HCT116 (cell line): ENCODE results near the gene URB1. TPM values are rescaled to one million over a fixed set of nuclear protein-coding genes. Genes with fewer than 3 reads are reported as not detected.

Experiments
- ATAC-seq: fragments of 200-7000 bp; cut with Tn5 transposase; 2 replicates; pipeline ENCODE4 v1.9.1; 2020; ENCODE audit warnings: mild to moderate bottlenecking, moderate library complexity
- BruUV-seq: library from RNA; stranded (reverse); fragments of 400-500 nt; replicated peaks from 2 replicates; lab custom pipeline; 2021; lab: Mats Ljungman, UMichigan
- CTCF ChIA-PET: fragments of 300-600 bp; sonication (Branson Sonifier 250); formaldehyde crosslinking; loops from one replicate; lab custom pipeline; 2021; ENCODE audit warnings: antibody characterized with exemption; lab: Charles Lee
- POLR2A ChIA-PET: fragments of 300-600, 350-600 bp; sonication (Branson Sonifier 250); formaldehyde crosslinking; loops from one replicate; lab custom pipeline; 2021; ENCODE audit warnings: antibody characterized with exemption; lab: Charles Lee
- RAD21 ChIA-PET, 2 experiments: fragments of 300-600 bp; sonication (Branson Sonifier 250); formaldehyde crosslinking; loops; one replicate each; lab custom pipeline; 2023; ENCODE audit warnings: low total read pairs in 2 of 2; ENCODE audit not compliant: uncharacterized antibody in 2 of 2, unreplicated experiment in 2 of 2, low non-redundant PET in 1 of 2; lab: Charles Lee
- DNase-seq: peaks from one replicate; pipeline ENCODE4 v3.0.0-alpha.2; 2010; ENCODE audit warnings: low read depth, low spot score
- H2AFZ ChIP-seq: fragments of 200-600 bp; shearing (Covaris generic), sonication (generic); 2 replicates; pipeline ENCODE4 v1.6.1; 2017; ENCODE audit warnings: low read depth, mixed run types, mixed read lengths, antibody characterized with exemption, low read length; ENCODE audit not compliant: poor library complexity, severe bottlenecking
- H3K27ac ChIP-seq: 2 replicates; pipeline ENCODE4 v1.5.1; 2012; ENCODE audit warnings: low read depth, low read length
- H3K27me3 ChIP-seq: fragments of 200-600 bp; sonication (generic); 2 replicates; pipeline ENCODE4 v1.6.1; 2016; ENCODE audit warnings: mixed run types, low read length, mixed read lengths; ENCODE audit not compliant: insufficient read depth
- H3K36me3 ChIP-seq, 2 experiments: fragments of 200-500 bp in 1 of 2; fragments of 200-600 bp in 1 of 2; sonication (Bioruptor generic) in 1 of 2; sonication (generic) in 1 of 2; 2 replicates each; pipeline versions ENCODE4 v1.5.1 to v1.6.1; 2014 to 2016; ENCODE audit warnings: low read length in 2 of 2, inconsistent platforms in 1 of 2, mixed read lengths in 1 of 2, mixed run types in 1 of 2; ENCODE audit not compliant: insufficient read depth in 2 of 2, control insufficient read depth in 1 of 2
- H3K4me1 ChIP-seq, 2 experiments: fragments of 200-600 bp in 1 of 2; sonication (generic) in 1 of 2; 2 replicates each; pipeline versions ENCODE4 v1.5.1 to v1.6.1; 2012 to 2017; ENCODE audit warnings: low read length in 2 of 2, inconsistent platforms in 1 of 2, mild to moderate bottlenecking in 1 of 2, mixed read lengths in 1 of 2, mixed run types in 1 of 2, moderate library complexity in 1 of 2; ENCODE audit not compliant: insufficient read depth in 2 of 2, control insufficient read depth in 1 of 2
- H3K4me2 ChIP-seq: fragments of 200-600 bp; sonication (generic); 2 replicates; pipeline ENCODE4 v1.6.1; 2017; ENCODE audit warnings: mixed run types, low read length, mixed read lengths
- H3K4me3 ChIP-seq, 2 experiments: fragments of 200-600 bp in 1 of 2; sonication (generic) in 1 of 2; replicated peaks in 1 of 2; 2 replicates each; pipeline ENCODE4 v1.5.1; 2011 to 2016; ENCODE audit warnings: low read length in 2 of 2, control low read depth in 1 of 2, low read depth in 1 of 2, mild to moderate bottlenecking in 1 of 2, mixed read lengths in 1 of 2, mixed run types in 1 of 2
- H3K79me2 ChIP-seq: fragments of 200-600 bp; sonication (generic); 2 replicates; pipeline ENCODE4 v1.6.1; 2017; ENCODE audit warnings: mild to moderate bottlenecking, mixed run types, low read length, moderate library complexity, mixed read lengths; ENCODE audit not compliant: insufficient read depth
- H3K9ac ChIP-seq: fragments of 200-600 bp; sonication (generic); 2 replicates; pipeline ENCODE4 v1.6.1; 2016; ENCODE audit warnings: low read length, mixed read lengths
- H3K9me2 ChIP-seq: fragments of 200-600 bp; sonication (generic), shearing (Covaris generic); 2 replicates; pipeline ENCODE4 v1.6.1; 2017; ENCODE audit warnings: mixed run types, mild to moderate bottlenecking, moderate library complexity; ENCODE audit not compliant: insufficient read depth
- H3K9me3 ChIP-seq, 2 experiments: fragments of 200-500 bp in 1 of 2; fragments of 200-600 bp in 1 of 2; sonication (Bioruptor generic) in 1 of 2; sonication (generic) in 1 of 2; 2 replicates each; pipeline ENCODE4 v1.6.1; 2014 to 2017; ENCODE audit warnings: low read length in 2 of 2, mixed read lengths in 2 of 2, inconsistent platforms in 1 of 2, low read depth in 1 of 2, mild to moderate bottlenecking in 1 of 2, mixed run types in 1 of 2, moderate library complexity in 1 of 2; ENCODE audit not compliant: control insufficient read depth in 1 of 2, insufficient read depth in 1 of 2
- H4K20me1 ChIP-seq: fragments of 200-600 bp; sonication (generic), shearing (Covaris generic); 2 replicates; pipeline ENCODE4 v1.6.1; 2017; ENCODE audit warnings: mixed run types, mild to moderate bottlenecking, moderate library complexity; ENCODE audit not compliant: insufficient read depth
- ELF1 ChIP-seq: IDR thresholded peaks from 2 replicates; pipeline ENCODE4 v1.6.1; 2012; ENCODE audit warnings: low read depth, borderline replicate concordance
- EZH2phosphoT487 ChIP-seq: fragments of 200-600 bp; IDR thresholded peaks from 2 replicates; pipeline ENCODE4 v1.6.1; 2018; ENCODE audit warnings: antibody characterized with exemption, borderline replicate concordance
- POLR2A ChIP-seq: IDR thresholded peaks from 2 replicates; pipeline ENCODE4 v1.7.0; 2011; ENCODE audit warnings: borderline replicate concordance; ENCODE audit not compliant: insufficient read depth, insufficient read length; ENCODE audit errors: extremely low read depth
- POLR2AphosphoS5 ChIP-seq: IDR thresholded peaks from 2 replicates; pipeline ENCODE4 v1.6.1; 2011; ENCODE audit warnings: mild to moderate bottlenecking, low read depth, low read length, moderate library complexity
- SIN3A ChIP-seq: IDR thresholded peaks from 2 replicates; pipeline ENCODE4 v1.6.1; 2012; ENCODE audit warnings: low read depth
- SP1 ChIP-seq: IDR thresholded peaks from 2 replicates; pipeline ENCODE4 v1.6.1; 2012; ENCODE audit warnings: low read depth
- YY1 ChIP-seq: IDR thresholded peaks from 2 replicates; pipeline ENCODE4 v1.6.1; 2011; ENCODE audit warnings: low read length, low read depth, moderate library complexity, mild to moderate bottlenecking; ENCODE audit not compliant: insufficient replicate concordance; ENCODE audit errors: extremely low read depth
- ZFX ChIP-seq: fragments of 450-650 bp; IDR thresholded peaks from 2 replicates; pipeline ENCODE4 v1.6.1; 2017
- ZNF274 ChIP-seq: fragments of 200-500 bp; sonication (Bioruptor generic); IDR thresholded peaks from 2 replicates; pipeline ENCODE4 v1.6.1; 2014; ENCODE audit warnings: mild to moderate bottlenecking, low read depth, low read length, inconsistent platforms
- intact Hi-C: fragments of 100-400 bp; cut with micrococcal nuclease; formaldehyde crosslinking; loops from 2 replicates; pipeline ENCODE4 v1.10.0; 2022
- total RNA-seq: library from RNA; stranded (reverse); gene quantifications from one replicate; pipeline ENCODE4 v1.2.1, GENCODE V29; 2021; ENCODE audit not compliant: unreplicated experiment
- TF ChIP-seq, protein P1 (sequence below): IDR thresholded peaks from 2 replicates; pipeline ENCODE4 v1.6.1; 2011; ENCODE audit warnings: mild to moderate bottlenecking, low read length, moderate library complexity; ENCODE audit not compliant: insufficient replicate concordance; ENCODE audit errors: extremely low read depth
- TF ChIP-seq, protein P2 (sequence below): IDR thresholded peaks from 2 replicates; pipeline ENCODE4 v1.6.1; 2012

The URB1 gene
- total RNA-seq, 1 experiment from 2014 or later = 28.3 TPM

DNA sequence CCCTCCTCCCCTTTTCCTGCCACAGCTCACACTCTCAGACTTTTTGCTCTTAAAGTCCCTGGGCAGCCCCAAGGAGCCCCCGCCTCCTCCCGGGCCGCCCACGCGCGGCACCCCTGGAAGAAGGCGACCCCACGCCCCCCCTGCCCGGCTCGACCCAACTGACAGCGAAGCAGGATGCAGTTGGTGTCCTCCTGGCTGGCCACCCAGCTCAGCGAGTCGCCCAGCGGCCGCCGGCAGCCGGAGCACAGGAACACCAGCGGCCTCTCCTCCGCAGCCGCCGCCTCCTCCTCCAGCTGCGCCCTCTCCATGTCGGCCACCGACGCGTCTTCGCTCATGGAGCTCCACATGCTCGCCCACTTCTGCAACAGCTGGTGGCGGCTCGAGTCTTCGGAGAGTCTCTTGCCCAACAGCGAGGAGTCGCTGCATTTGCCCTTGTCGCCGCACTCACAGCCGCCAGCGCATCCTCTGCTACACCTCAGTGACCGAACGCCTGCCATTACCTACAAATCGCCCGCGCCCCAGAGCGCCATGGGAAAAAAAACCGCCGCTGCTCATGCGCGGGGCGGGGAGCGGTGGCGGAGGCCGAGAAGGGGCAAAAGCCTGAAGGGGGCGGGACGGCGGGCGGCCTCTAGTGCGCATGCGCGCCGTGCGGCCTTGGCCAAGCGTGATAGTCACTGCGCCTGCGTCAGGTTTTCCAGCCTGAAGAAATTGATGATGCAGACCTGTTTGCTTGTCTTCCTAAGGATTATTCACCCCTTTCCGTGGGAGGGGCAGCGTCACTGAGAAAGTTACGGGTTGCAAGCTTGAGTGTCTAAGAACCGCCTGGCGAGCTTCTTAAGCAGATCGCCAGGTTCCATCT is 114.1 kb downstream of the URB1 start, which contains the start of gene MIS18A:
Gene MIS18A (minus strand): TSS at position 532 of the 859 bp plus-strand sequence. CDS start 35 bp downstream, at position 497.
- no peaks in the 10 kb centered on the region for H3K9me3 ChIP-seq
- H3K36me3 ChIP-seq = peaks cover 6 to 9% of the 10 kb centered on the region in 2 experiments; a peak in 2 of 4 replicates
- peak; percentile 85 for DNase-seq
- TF ChIP-seq YY1 = peak; percentile 87
- peak; percentile 88 for TF ChIP-seq POLR2A
- TF ChIP-seq, protein P1, sequence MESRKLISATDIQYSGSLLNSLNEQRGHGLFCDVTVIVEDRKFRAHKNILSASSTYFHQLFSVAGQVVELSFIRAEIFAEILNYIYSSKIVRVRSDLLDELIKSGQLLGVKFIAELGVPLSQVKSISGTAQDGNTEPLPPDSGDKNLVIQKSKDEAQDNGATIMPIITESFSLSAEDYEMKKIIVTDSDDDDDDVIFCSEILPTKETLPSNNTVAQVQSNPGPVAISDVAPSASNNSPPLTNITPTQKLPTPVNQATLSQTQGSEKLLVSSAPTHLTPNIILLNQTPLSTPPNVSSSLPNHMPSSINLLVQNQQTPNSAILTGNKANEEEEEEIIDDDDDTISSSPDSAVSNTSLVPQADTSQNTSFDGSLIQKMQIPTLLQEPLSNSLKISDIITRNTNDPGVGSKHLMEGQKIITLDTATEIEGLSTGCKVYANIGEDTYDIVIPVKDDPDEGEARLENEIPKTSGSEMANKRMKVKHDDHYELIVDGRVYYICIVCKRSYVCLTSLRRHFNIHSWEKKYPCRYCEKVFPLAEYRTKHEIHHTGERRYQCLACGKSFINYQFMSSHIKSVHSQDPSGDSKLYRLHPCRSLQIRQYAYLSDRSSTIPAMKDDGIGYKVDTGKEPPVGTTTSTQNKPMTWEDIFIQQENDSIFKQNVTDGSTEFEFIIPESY = peak; percentile 79
- TF ChIP-seq, protein P2, sequence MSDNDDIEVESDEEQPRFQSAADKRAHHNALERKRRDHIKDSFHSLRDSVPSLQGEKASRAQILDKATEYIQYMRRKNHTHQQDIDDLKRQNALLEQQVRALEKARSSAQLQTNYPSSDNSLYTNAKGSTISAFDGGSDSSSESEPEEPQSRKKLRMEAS = peak; percentile 49; the same call in 1 of the 2 replicates
- no peak for TF ChIP-seq ELF1
- peak; percentile 85 for TF ChIP-seq POLR2AphosphoS5
- peak; percentile 30; the same call in 1 of the 2 replicates for TF ChIP-seq ZFX
- TF ChIP-seq SIN3A = peak; percentile 95; the same call in 1 of the 2 replicates
- no peak for TF ChIP-seq EZH2phosphoT487
- TF ChIP-seq SP1 = peak; percentile 77
- TF ChIP-seq ZNF274 = no peak
- peak within 1 kb of the TSS; percentile 76 for H3K9ac ChIP-seq
- intact Hi-C loops = no loop called here
- POLR2A ChIA-PET = interaction anchor here (0.6 to 1.1 kb wide), 3 partner anchors 9 to 609 kb away, joined by 3 to 4 read pairs (median 3); no protein-coding TSS in a partner anchor
- H3K4me1 ChIP-seq = peaks cover 14 to 20% of the 10 kb centered on the region in 2 experiments; a peak in 3 of 4 replicates
- no peaks in the 10 kb centered on the region for H4K20me1 ChIP-seq
- H2AFZ ChIP-seq = no peak within 1 kb of the TSS
- RAD21 ChIA-PET = interaction anchor here in 1 of 2 experiments (0.7 kb wide), 1 partner anchor 452 kb away, joined by 4 read pairs; no protein-coding TSS in a partner anchor
- H3K9me2 ChIP-seq = no peaks in the 10 kb centered on the region
- ATAC-seq = peak; percentile 93
- peaks cover 33% of the 10 kb centered on the region for H3K79me2 ChIP-seq
- peak within 1 kb of the TSS; percentile 82 to 93 for H3K4me3 ChIP-seq
- CTCF ChIA-PET = interaction anchor here (0.7 to 1.3 kb wide), 2 partner anchors 345 to 493 kb away, joined by 5 read pairs; no protein-coding TSS in a partner anchor
- H3K27me3 ChIP-seq = no peaks in the 10 kb centered on the region
- H3K4me2 ChIP-seq = peak within 1 kb of the TSS; percentile 90
- H3K27ac ChIP-seq = peak within 1 kb of the TSS; percentile 28
- BruUV-seq = TSS peak; percentile 50
